H9 (cell line): ENCODE results near the gene PRKCA. TPM values are rescaled to one million over a fixed set of nuclear protein-coding genes. Genes with fewer than 3 reads are reported as not detected.

Experiments
- DNase-seq: peaks from one replicate; pipeline ENCODE4 v3.0.0-alpha.2; 2017
- H2AFZ ChIP-seq: one replicate; pipeline ENCODE4 v1.6.1; 2013; ENCODE audit warnings: mild to moderate bottlenecking, low read length, control low read depth, moderate library complexity
- H2AK5ac ChIP-seq: 2 replicates; pipeline ENCODE4 v1.6.1; 2013; ENCODE audit warnings: low read length, control low read depth, mixed read lengths; ENCODE audit not compliant: insufficient read length
- H2BK120ac ChIP-seq: one replicate; pipeline ENCODE4 v1.6.1; 2013; ENCODE audit warnings: low read depth, mild to moderate bottlenecking, low read length, control low read depth, inconsistent platforms; ENCODE audit not compliant: poor library complexity, severe bottlenecking
- H2BK12ac ChIP-seq: 2 replicates; pipeline ENCODE4 v1.6.1; 2013; ENCODE audit warnings: low read length, control low read depth, mixed read lengths, low read depth; ENCODE audit not compliant: insufficient read length
- H2BK15ac ChIP-seq: 2 replicates; pipeline ENCODE4 v1.6.1; 2013; ENCODE audit warnings: low read depth, low read length, control low read depth
- H2BK20ac ChIP-seq: one replicate; pipeline ENCODE4 v1.6.1; 2013; ENCODE audit warnings: low read depth, mild to moderate bottlenecking, low read length, control low read depth, inconsistent platforms; ENCODE audit not compliant: poor library complexity, severe bottlenecking
- H2BK5ac ChIP-seq: 2 replicates; pipeline ENCODE4 v1.6.1; 2013; ENCODE audit warnings: low read length, control low read depth, mixed read lengths; ENCODE audit not compliant: insufficient read length
- H3K14ac ChIP-seq: 2 replicates; pipeline ENCODE4 v1.6.1; 2013; ENCODE audit warnings: low read length, control low read depth; ENCODE audit not compliant: insufficient read depth
- H3K18ac ChIP-seq: 2 replicates; pipeline ENCODE4 v1.6.1; 2013; ENCODE audit warnings: low read depth, mild to moderate bottlenecking, mixed read lengths, low read length, control low read depth; ENCODE audit not compliant: insufficient read length
- H3K23ac ChIP-seq: 2 replicates; pipeline ENCODE4 v1.6.1; 2013; ENCODE audit warnings: low read length, control low read depth, mixed read lengths, low read depth; ENCODE audit not compliant: insufficient read length
- H3K23me2 ChIP-seq: 2 replicates; pipeline ENCODE4 v1.6.1; 2013; ENCODE audit warnings: low read depth, mild to moderate bottlenecking, mixed read lengths, low read length, control low read depth; ENCODE audit not compliant: insufficient read length, poor library complexity, severe bottlenecking
- H3K27ac ChIP-seq: 2 replicates; pipeline ENCODE4 v1.5.1; 2013; ENCODE audit warnings: low read length, control low read depth, mixed read lengths, low read depth; ENCODE audit not compliant: insufficient read length
- H3K27me3 ChIP-seq: 2 replicates; pipeline ENCODE4 v1.6.1; 2013; ENCODE audit warnings: low read length, control low read depth, inconsistent platforms; ENCODE audit not compliant: insufficient read depth
- H3K4ac ChIP-seq: 2 replicates; pipeline ENCODE4 v1.6.1; 2013; ENCODE audit warnings: low read depth, mild to moderate bottlenecking, control low read depth, inconsistent platforms, low read length, moderate library complexity
- H3K4me1 ChIP-seq: 2 replicates; pipeline ENCODE4 v1.6.1; 2013; ENCODE audit warnings: low read length, control low read depth, inconsistent platforms; ENCODE audit not compliant: insufficient read depth
- H3K4me2 ChIP-seq: 2 replicates; pipeline ENCODE4 v1.6.1; 2013; ENCODE audit warnings: low read length, control low read depth, mixed read lengths; ENCODE audit not compliant: insufficient read length, insufficient read depth
- H3K56ac ChIP-seq: 2 replicates; pipeline ENCODE4 v1.6.1; 2013; ENCODE audit warnings: low read depth, mild to moderate bottlenecking, mixed read lengths, low read length, control low read depth; ENCODE audit not compliant: insufficient read length
- H3K79me1 ChIP-seq: 2 replicates; pipeline ENCODE4 v1.6.1; 2013; ENCODE audit warnings: low read depth, mild to moderate bottlenecking, moderate library complexity, low read length, control low read depth, inconsistent platforms; ENCODE audit not compliant: insufficient read depth, poor library complexity, severe bottlenecking
- H3K79me2 ChIP-seq: 2 replicates; pipeline ENCODE4 v1.6.1; 2013; ENCODE audit warnings: low read length, control low read depth, inconsistent platforms; ENCODE audit not compliant: insufficient read depth
- H3K9ac ChIP-seq: 2 replicates; pipeline ENCODE4 v1.6.1; 2013; ENCODE audit warnings: low read length, control low read depth, mixed read lengths; ENCODE audit not compliant: insufficient read length; ENCODE audit errors: extremely low read depth
- H3K9me3 ChIP-seq: one replicate; pipeline ENCODE4 v1.6.1; 2013; ENCODE audit warnings: low read depth, low read length, inconsistent platforms; ENCODE audit not compliant: control insufficient read depth
- H3T11ph ChIP-seq: one replicate; pipeline ENCODE4 v1.6.1; 2013; ENCODE audit warnings: mild to moderate bottlenecking, low read length, control low read depth, inconsistent platforms
- H4K20me1 ChIP-seq: one replicate; pipeline ENCODE4 v1.6.1; 2013; ENCODE audit not compliant: control insufficient read depth, insufficient read length, insufficient read depth
- H4K5ac ChIP-seq: 2 replicates; pipeline ENCODE4 v1.6.1; 2013; ENCODE audit warnings: low read depth, mild to moderate bottlenecking, mixed read lengths, low read length, control low read depth; ENCODE audit not compliant: insufficient read length
- H4K8ac ChIP-seq: replicated peaks from 2 replicates; pipeline ENCODE4 v1.6.1; 2013; ENCODE audit warnings: low read length, control low read depth, mixed read lengths, low read depth; ENCODE audit not compliant: insufficient read length
- H4K91ac ChIP-seq: 2 replicates; pipeline ENCODE4 v1.6.1; 2013; ENCODE audit warnings: low read depth, mild to moderate bottlenecking, moderate library complexity, mixed read lengths, low read length, control low read depth; ENCODE audit not compliant: insufficient read length
- H3K27ac Mint-ChIP-seq, 3 experiments: 2 replicates in 2 of 3; 3 replicates in 1 of 3; pipeline ENCODE4 v1.8.0; 2020 to 2021; ENCODE audit warnings: mixed read lengths in 3 of 3, mild to moderate bottlenecking in 1 of 3, moderate library complexity in 1 of 3
- H3K27me3 Mint-ChIP-seq: 2 replicates; pipeline ENCODE4 v1.8.0; 2021; ENCODE audit warnings: low read depth, mild to moderate bottlenecking, moderate library complexity, mixed read lengths
- H3K36me3 Mint-ChIP-seq, 3 experiments: 2 replicates in 2 of 3; 3 replicates in 1 of 3; pipeline ENCODE4 v1.8.0; 2020 to 2021; ENCODE audit warnings: low read depth in 3 of 3, mixed read lengths in 3 of 3; ENCODE audit not compliant: insufficient read depth in 1 of 3
- H3K4me1 Mint-ChIP-seq, 2 experiments: 2 replicates each; pipeline ENCODE4 v1.8.0; 2020; ENCODE audit warnings: mixed read lengths in 2 of 2
- H3K4me3 Mint-ChIP-seq, 2 experiments: 2 replicates in 1 of 2; 3 replicates in 1 of 2; pipeline ENCODE4 v1.8.0; 2020 to 2021; ENCODE audit warnings: mild to moderate bottlenecking in 2 of 2, mixed read lengths in 2 of 2, moderate library complexity in 1 of 2
- H3K9me3 Mint-ChIP-seq, 2 experiments: 2 replicates in 1 of 2; 3 replicates in 1 of 2; pipeline ENCODE4 v1.8.0; 2020; ENCODE audit warnings: mild to moderate bottlenecking in 2 of 2, mixed read lengths in 2 of 2, moderate library complexity in 1 of 2
- WGBS: extraction: QIAGEN DNeasy Blood & Tissue Kit; methylation state at CpG from one replicate; pipeline ENCODE4 v1.1.7; 2013; ENCODE audit warnings: missing lambda C conversion rate, low lambda C conversion rate, mixed read lengths; ENCODE audit not compliant: insufficient read length; ENCODE audit errors: extremely low coverage; 5-methylcytosine and 5-hydroxymethylcytosine counted together
- total RNA-seq: library from RNA; stranded (reverse); gene quantifications from 2 replicates; pipeline ENCODE4 v1.2.1, GENCODE V29; 2021
- TF ChIP-seq, protein P1 (sequence below): fragments of 200-600 bp; sonication (generic); conservative IDR thresholded peaks from 3 replicates; pipeline ENCODE4 v1.8.0; 2021; ENCODE audit warnings: antibody characterized with exemption, mild to moderate bottlenecking

The PRKCA gene
- total RNA-seq, 1 experiment from 2014 or later: 10.5 TPM

DNA sequence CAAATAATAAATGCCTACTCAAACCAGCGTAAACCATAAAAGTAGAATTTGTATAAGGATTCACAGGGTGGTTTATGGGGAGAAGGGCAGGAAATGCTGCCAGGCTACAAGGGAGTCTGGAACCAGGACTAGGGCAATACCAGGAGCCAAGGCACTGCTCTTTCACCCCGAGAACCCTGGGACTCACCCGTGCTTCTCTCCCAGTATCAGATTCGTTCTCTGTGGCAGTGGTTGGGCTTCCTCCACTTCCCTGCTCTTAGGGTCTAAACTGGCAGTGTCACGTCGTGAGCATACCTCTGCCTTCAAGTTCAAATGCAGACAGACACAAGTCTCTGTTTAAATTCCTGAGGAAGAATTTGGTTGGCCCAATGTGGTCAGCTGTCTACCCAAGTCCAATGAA, 49.3 kb downstream of the PRKCA start:
- H3K79me2 ChIP-seq: no peaks in the 10 kb centered on the region

More for the DNA sequence above, 49.3 kb downstream of the PRKCA start:
- Histone ChIP-seq H3K9ac (no peak overlapping the region), H3K56ac (no peak overlapping the region), H3K9me3 (no peaks in the 10 kb centered on the region), H2AK5ac (no peak overlapping the region), H4K5ac (no peak overlapping the region), H3K27ac (no peak overlapping the region), H4K91ac (no peak overlapping the region), H3K79me1 (no peaks in the 10 kb centered on the region), H3K4me2 (no peak overlapping the region), H2BK15ac (no peak overlapping the region), H2BK20ac (no peak overlapping the region), H2BK5ac (no peak overlapping the region), H3K18ac (no peak overlapping the region), H4K8ac (no peak overlapping the region), H3K23ac (no peak overlapping the region), H3K4me1 (no peaks in the 10 kb centered on the region), H4K20me1 (no peaks in the 10 kb centered on the region), H3K4ac (no peak overlapping the region), H3K23me2 (no peaks in the 10 kb centered on the region), H2BK120ac (no peak overlapping the region), H3T11ph (no peak overlapping the region), H3K14ac (no peak overlapping the region), H2BK12ac (no peak overlapping the region), H2AFZ (no peak overlapping the region), H3K27me3 (no peaks in the 10 kb centered on the region)
- Mint-ChIP-seq H3K4me1 (peaks cover 18 to 32% of the 10 kb centered on the region in 2 experiments), H3K27me3 (no peaks in the 10 kb centered on the region), H3K27ac (no peak overlapping the region; a peak in 1 of 7 replicates), H3K4me3 (no peak overlapping the region), H3K9me3 (no peaks in the 10 kb centered on the region), H3K36me3 (no peaks in the 10 kb centered on the region)
- no peak for DNase-seq
- no CpG with 5 or more reads among the region's 6 CpGs for WGBS
- TF ChIP-seq, protein P1, sequence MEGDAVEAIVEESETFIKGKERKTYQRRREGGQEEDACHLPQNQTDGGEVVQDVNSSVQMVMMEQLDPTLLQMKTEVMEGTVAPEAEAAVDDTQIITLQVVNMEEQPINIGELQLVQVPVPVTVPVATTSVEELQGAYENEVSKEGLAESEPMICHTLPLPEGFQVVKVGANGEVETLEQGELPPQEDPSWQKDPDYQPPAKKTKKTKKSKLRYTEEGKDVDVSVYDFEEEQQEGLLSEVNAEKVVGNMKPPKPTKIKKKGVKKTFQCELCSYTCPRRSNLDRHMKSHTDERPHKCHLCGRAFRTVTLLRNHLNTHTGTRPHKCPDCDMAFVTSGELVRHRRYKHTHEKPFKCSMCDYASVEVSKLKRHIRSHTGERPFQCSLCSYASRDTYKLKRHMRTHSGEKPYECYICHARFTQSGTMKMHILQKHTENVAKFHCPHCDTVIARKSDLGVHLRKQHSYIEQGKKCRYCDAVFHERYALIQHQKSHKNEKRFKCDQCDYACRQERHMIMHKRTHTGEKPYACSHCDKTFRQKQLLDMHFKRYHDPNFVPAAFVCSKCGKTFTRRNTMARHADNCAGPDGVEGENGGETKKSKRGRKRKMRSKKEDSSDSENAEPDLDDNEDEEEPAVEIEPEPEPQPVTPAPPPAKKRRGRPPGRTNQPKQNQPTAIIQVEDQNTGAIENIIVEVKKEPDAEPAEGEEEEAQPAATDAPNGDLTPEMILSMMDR: no peak
